Measurements from ENCODE around the gene SLC47A2. TPM values are rescaled to one million over a fixed set of nuclear protein-coding genes. Genes with fewer than 3 reads are reported as not detected.

The SLC47A2 gene
- total and polyA plus RNA-seq, 2 of the 13 experiments (the other 11 are each of a cell fraction or from before 2014, with no cell fraction given), result 0.04 TPM; not detected in 1

GRCh38 chr17:19733953-19734526, 17.7 kb upstream of the SLC47A2 start (continued):
- TF ChIP-seq ZNF12 (CRISPR knock-in tag; IDR thresholded peaks at IDR 0.05), result 0 out of 2 replicates have a peak, but pooled peaks have one; percentile 11
- TF ChIP-seq, protein P1, sequence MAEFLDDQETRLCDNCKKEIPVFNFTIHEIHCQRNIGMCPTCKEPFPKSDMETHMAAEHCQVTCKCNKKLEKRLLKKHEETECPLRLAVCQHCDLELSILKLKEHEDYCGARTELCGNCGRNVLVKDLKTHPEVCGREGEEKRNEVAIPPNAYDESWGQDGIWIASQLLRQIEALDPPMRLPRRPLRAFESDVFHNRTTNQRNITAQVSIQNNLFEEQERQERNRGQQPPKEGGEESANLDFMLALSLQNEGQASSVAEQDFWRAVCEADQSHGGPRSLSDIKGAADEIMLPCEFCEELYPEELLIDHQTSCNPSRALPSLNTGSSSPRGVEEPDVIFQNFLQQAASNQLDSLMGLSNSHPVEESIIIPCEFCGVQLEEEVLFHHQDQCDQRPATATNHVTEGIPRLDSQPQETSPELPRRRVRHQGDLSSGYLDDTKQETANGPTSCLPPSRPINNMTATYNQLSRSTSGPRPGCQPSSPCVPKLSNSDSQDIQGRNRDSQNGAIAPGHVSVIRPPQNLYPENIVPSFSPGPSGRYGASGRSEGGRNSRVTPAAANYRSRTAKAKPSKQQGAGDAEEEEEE (CRISPR knock-in tag; IDR thresholded peaks at IDR 0.05; ENCODE audit: borderline replicate concordance), result no peak
- TF ChIP-seq EP300 (IDR thresholded peaks at IDR 0.05; ENCODE audit: low read depth in 2 of 2, low read length in 2 of 2), result peak; percentile 39 to 91; a peak in 3 of 4 replicates
- TF ChIP-seq EP300 (CRISPR knock-in tag; IDR thresholded peaks at IDR 0.05; ENCODE audit: borderline replicate concordance), result peak; percentile 61; the same call in 1 of the 2 replicates
- TF ChIP-seq REPIN1 (CRISPR knock-in tag; IDR thresholded peaks at IDR 0.05; ENCODE audit: borderline replicate concordance, low read depth), result peak; percentile 33; the same call in 1 of the 2 replicates
- TF ChIP-seq PHF5A (CRISPR knock-in tag; IDR thresholded peaks at IDR 0.05; ENCODE audit: low read depth, unreplicated experiment), result peak; percentile 33
- no peak for TF ChIP-seq ZNF569 (CRISPR knock-in tag; IDR thresholded peaks at IDR 0.05; ENCODE audit: borderline replicate concordance)
- TF ChIP-seq ZNF768 (CRISPR knock-in tag; IDR thresholded peaks at IDR 0.05), result no peak
- TF ChIP-seq NR2F2 (IDR thresholded peaks at IDR 0.05; ENCODE audit: borderline replicate concordance, low read depth), result peak; percentile 57
- TF ChIP-seq SAFB2 (CRISPR knock-in tag; IDR thresholded peaks at IDR 0.05; ENCODE audit: borderline replicate concordance, low read depth), result 0 out of 2 replicates have a peak, but pooled peaks have one; percentile 43
- TF ChIP-seq TARDBP (CRISPR knock-in tag; IDR thresholded peaks at IDR 0.05), result peak; percentile 86
- TF ChIP-seq TBX3 (IDR thresholded peaks at IDR 0.05; ENCODE audit: borderline replicate concordance), result peak; percentile 92
- no peak for TF ChIP-seq ZBTB38 (CRISPR knock-in tag; IDR thresholded peaks at IDR 0.05)
- TF ChIP-seq ZNF350 (CRISPR knock-in tag; IDR thresholded peaks at IDR 0.05; ENCODE audit: borderline replicate concordance, low read depth), result no peak
- TF ChIP-seq, protein P2, sequence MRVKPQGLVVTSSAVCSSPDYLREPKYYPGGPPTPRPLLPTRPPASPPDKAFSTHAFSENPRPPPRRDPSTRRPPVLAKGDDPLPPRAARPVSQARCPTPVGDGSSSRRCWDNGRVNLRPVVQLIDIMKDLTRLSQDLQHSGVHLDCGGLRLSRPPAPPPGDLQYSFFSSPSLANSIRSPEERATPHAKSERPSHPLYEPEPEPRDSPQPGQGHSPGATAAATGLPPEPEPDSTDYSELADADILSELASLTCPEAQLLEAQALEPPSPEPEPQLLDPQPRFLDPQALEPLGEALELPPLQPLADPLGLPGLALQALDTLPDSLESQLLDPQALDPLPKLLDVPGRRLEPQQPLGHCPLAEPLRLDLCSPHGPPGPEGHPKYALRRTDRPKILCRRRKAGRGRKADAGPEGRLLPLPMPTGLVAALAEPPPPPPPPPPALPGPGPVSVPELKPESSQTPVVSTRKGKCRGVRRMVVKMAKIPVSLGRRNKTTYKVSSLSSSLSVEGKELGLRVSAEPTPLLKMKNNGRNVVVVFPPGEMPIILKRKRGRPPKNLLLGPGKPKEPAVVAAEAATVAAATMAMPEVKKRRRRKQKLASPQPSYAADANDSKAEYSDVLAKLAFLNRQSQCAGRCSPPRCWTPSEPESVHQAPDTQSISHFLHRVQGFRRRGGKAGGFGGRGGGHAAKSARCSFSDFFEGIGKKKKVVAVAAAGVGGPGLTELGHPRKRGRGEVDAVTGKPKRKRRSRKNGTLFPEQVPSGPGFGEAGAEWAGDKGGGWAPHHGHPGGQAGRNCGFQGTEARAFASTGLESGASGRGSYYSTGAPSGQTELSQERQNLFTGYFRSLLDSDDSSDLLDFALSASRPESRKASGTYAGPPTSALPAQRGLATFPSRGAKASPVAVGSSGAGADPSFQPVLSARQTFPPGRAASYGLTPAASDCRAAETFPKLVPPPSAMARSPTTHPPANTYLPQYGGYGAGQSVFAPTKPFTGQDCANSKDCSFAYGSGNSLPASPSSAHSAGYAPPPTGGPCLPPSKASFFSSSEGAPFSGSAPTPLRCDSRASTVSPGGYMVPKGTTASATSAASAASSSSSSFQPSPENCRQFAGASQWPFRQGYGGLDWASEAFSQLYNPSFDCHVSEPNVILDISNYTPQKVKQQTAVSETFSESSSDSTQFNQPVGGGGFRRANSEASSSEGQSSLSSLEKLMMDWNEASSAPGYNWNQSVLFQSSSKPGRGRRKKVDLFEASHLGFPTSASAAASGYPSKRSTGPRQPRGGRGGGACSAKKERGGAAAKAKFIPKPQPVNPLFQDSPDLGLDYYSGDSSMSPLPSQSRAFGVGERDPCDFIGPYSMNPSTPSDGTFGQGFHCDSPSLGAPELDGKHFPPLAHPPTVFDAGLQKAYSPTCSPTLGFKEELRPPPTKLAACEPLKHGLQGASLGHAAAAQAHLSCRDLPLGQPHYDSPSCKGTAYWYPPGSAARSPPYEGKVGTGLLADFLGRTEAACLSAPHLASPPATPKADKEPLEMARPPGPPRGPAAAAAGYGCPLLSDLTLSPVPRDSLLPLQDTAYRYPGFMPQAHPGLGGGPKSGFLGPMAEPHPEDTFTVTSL (CRISPR knock-in tag; IDR thresholded peaks at IDR 0.05; ENCODE audit: borderline replicate concordance), result peak; percentile 88; the same call in 1 of the 2 replicates
- TF ChIP-seq ZNF775 (CRISPR knock-in tag; IDR thresholded peaks at IDR 0.05; ENCODE audit: borderline replicate concordance), result no peak
- no peak for TF ChIP-seq MAZ (IDR thresholded peaks at IDR 0.05; ENCODE audit: borderline replicate concordance, low read depth, low read length)
- no peak for TF ChIP-seq MAZ (CRISPR knock-in tag; IDR thresholded peaks at IDR 0.05; ENCODE audit: low read depth)
- no peak for TF ChIP-seq LCORL (IDR thresholded peaks at IDR 0.05)
- no peak; the same call in 1 of the 2 replicates for TF ChIP-seq LCORL (CRISPR knock-in tag; IDR thresholded peaks at IDR 0.05)
- no peak for TF ChIP-seq SETDB1 (CRISPR knock-in tag; IDR thresholded peaks at IDR 0.05; ENCODE audit: borderline replicate concordance)
